Measurements from ENCODE around the gene M1AP.
"Not testable (repeated sequence)": the region's sequence is repeated elsewhere in the genome, so short reads cannot be mapped to it uniquely, and the experiment has no call there.

M1AP gene

GRCh38 chr2:74653985-74654882 lies 6.1 kb upstream of the M1AP start, which contains the start of gene SEMA4F:
SEMA4F (plus strand) TSS chr2:74654247; CDS start chr2:74654377, 130 bp downstream.
- peak; percentile 98 for DNase-seq (ENCODE audit: low spot score)

- DNase-seq (ENCODE audit: low spot score), result no peak
Observed at GRCh38 chr2:74653589-74653984, 5.5 kb upstream of the M1AP start.

GRCh38 chr2:74646834-74647482 lies 1.2 kb downstream of the M1AP start:
- DNase-seq (ENCODE audit: low spot score), result no peak

- DNase-seq (ENCODE audit: low spot score), result no peak
Observed at GRCh38 chr2:74646201-74646600, 1.9 kb downstream of the M1AP start.

GRCh38 chr2:74645344-74645743 lies 2.8 kb downstream of the M1AP start:
- DNase-seq (ENCODE audit: low spot score), result no peak

- DNase-seq (ENCODE audit: low spot score), result no peak
Observed at GRCh38 chr2:74639550-74639949, 8.6 kb downstream of the M1AP start.

GRCh38 chr2:74632939-74633312 lies 15.2 kb downstream of the M1AP start:
- no peak for DNase-seq (ENCODE audit: low spot score)

GRCh38 chr2:74632209-74632938 lies 15.8 kb downstream of the M1AP start:
- no peak for DNase-seq (ENCODE audit: low spot score)

- not testable (repeated sequence) for DNase-seq (ENCODE audit: low spot score)
Observed at GRCh38 chr2:74630454-74630853, 17.7 kb downstream of the M1AP start.

GRCh38 chr2:74628538-74629105 lies 19.5 kb downstream of the M1AP start:
- no peak for DNase-seq (ENCODE audit: low spot score)

GRCh38 chr2:74625658-74626425 lies 22.3 kb downstream of the M1AP start:
- peak; percentile 9 for DNase-seq (ENCODE audit: low spot score)

GRCh38 chr2:74620671-74621070 lies 27.5 kb downstream of the M1AP start:
- no peak for DNase-seq (ENCODE audit: low spot score)

- DNase-seq (ENCODE audit: low spot score), result no peak
Observed at GRCh38 chr2:74619651-74620297, 28.4 kb downstream of the M1AP start.

GRCh38 chr2:74618410-74619083 lies 29.6 kb downstream of the M1AP start:
- no peak for DNase-seq (ENCODE audit: low spot score)

GRCh38 chr2:74617122-74617521 lies 31.0 kb downstream of the M1AP start:
- DNase-seq (ENCODE audit: low spot score), result no peak

- DNase-seq (ENCODE audit: low spot score), result no peak
Observed at GRCh38 chr2:74606927-74607326, 41.2 kb downstream of the M1AP start.

GRCh38 chr2:74603282-74604000 lies 44.7 kb downstream of the M1AP start:
- DNase-seq (ENCODE audit: low spot score), result no peak

- peak; percentile 59 for DNase-seq (ENCODE audit: low spot score)
Observed at GRCh38 chr2:74602586-74603281, 45.4 kb downstream of the M1AP start.

GRCh38 chr2:74599676-74600075 lies 48.5 kb downstream of the M1AP start:
- no peak for DNase-seq (ENCODE audit: low spot score)

All from SW480 (cell line).